ENCODE measurements around the gene SCFD1.

DNA sequence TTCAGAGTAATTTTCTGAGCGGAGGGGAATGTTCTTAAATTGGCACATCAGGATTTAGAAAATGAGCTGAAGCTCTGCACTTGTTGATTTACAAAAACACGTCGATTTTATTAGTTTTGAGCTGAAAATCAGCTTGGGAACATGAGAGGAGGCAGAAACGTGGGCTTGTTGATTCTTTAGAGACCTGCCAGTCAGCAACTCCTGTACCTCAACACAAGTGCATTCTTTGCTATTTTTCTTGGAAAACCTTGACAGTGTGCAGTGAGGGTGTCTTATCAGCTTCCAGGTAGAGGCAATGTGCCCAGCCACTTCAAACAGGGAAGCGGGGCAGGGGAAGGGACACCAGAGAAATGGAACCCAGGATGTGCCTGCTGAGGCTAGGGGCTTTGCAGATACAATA, 149.5 kb downstream of the SCFD1 start:
- TF ChIP-seq, protein P1, sequence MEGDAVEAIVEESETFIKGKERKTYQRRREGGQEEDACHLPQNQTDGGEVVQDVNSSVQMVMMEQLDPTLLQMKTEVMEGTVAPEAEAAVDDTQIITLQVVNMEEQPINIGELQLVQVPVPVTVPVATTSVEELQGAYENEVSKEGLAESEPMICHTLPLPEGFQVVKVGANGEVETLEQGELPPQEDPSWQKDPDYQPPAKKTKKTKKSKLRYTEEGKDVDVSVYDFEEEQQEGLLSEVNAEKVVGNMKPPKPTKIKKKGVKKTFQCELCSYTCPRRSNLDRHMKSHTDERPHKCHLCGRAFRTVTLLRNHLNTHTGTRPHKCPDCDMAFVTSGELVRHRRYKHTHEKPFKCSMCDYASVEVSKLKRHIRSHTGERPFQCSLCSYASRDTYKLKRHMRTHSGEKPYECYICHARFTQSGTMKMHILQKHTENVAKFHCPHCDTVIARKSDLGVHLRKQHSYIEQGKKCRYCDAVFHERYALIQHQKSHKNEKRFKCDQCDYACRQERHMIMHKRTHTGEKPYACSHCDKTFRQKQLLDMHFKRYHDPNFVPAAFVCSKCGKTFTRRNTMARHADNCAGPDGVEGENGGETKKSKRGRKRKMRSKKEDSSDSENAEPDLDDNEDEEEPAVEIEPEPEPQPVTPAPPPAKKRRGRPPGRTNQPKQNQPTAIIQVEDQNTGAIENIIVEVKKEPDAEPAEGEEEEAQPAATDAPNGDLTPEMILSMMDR (IDR thresholded peaks at IDR 0.05 in 4 of 5, conservative IDR thresholded peaks at IDR 0.05 in 1 of 5): no peak
- no peak for TF ChIP-seq POLR2A (IDR thresholded peaks at IDR 0.05)

All from gastrocnemius medialis (tissue), 4 donors.